ENCODE data around the gene BCDIN3D.
A peak's percentile ranks its signal among the peaks of the same experiment; 100 is the strongest.

DNA sequence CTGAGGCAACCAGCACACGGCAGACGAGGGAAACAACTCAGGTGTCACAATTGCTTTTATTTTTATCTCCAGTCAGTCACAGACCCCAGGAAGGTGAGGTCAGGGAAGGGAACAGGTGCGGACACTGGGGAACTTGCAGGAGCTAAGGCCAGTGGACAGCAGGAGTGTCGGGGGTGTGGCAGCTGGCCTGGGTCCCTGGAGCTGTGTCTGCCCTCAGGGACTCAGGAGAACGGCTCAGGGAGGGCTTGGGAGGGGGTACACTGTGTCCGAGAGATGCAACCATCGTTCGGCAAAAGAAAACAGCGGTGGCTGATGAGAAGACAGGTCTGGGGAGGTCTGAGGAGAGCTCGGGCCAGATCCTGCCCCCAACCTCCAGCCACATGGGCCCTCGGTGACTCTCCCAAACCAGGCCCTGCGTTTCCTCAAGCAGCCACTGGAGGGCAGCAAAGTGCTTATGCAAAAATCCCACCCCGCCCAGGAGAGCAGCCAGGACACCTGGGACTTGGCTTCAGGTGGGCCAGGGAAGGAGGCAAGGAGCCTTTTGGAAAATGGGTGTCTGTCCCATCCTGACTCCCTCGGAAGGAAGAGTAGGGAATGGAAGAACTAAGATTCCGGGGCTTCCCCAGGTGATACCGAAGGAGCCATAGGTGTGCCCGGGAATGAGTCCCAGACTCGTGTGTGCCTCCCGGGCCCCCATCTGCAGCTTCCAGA is 24.1 kb upstream of the BCDIN3D start:
- TF ChIP-seq POLR2A (IDR thresholded peaks at IDR 0.05): no peak
- TF ChIP-seq, protein P1, sequence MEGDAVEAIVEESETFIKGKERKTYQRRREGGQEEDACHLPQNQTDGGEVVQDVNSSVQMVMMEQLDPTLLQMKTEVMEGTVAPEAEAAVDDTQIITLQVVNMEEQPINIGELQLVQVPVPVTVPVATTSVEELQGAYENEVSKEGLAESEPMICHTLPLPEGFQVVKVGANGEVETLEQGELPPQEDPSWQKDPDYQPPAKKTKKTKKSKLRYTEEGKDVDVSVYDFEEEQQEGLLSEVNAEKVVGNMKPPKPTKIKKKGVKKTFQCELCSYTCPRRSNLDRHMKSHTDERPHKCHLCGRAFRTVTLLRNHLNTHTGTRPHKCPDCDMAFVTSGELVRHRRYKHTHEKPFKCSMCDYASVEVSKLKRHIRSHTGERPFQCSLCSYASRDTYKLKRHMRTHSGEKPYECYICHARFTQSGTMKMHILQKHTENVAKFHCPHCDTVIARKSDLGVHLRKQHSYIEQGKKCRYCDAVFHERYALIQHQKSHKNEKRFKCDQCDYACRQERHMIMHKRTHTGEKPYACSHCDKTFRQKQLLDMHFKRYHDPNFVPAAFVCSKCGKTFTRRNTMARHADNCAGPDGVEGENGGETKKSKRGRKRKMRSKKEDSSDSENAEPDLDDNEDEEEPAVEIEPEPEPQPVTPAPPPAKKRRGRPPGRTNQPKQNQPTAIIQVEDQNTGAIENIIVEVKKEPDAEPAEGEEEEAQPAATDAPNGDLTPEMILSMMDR (IDR thresholded peaks at IDR 0.05): peak; percentile 87 to 90 (median 88)
